CD4-positive, alpha-beta T cell treated with Interferon gamma for 1 hour (primary cell): ENCODE measurements around the gene FAM227A.

Source experiments
- DNase-seq: peaks from one replicate; pipeline ENCODE4 v3.0.0-alpha.2; 2020

Gene FAM227A

GRCh38 chr22:38656256-38657044, at the start of gene FAM227A, which contains the start of gene CBY1:
Gene FAM227A (minus strand): TSS chr22:38656392. CDS start chr22:38650168, 6,224 bp downstream.
Gene CBY1 (plus strand): TSS chr22:38656638. CDS start chr22:38668055, 11,417 bp downstream.
- peak; percentile 82 for DNase-seq

GRCh38 chr22:38705235-38706100, 49.3 kb upstream of the FAM227A start, which contains the start of gene GTPBP1:
Gene GTPBP1 (plus strand): TSS chr22:38705944. CDS start chr22:38705956, 12 bp downstream.
- DNase-seq: peak; percentile 100

GRCh38 chr22:38704654-38705234, 48.6 kb upstream of the FAM227A start:
- DNase-seq: no peak

- DNase-seq: peak; percentile 97
Observed at GRCh38 chr22:38700789-38701628, 44.8 kb upstream of the FAM227A start, which contains the start of gene JOSD1. Gene JOSD1 (minus strand): TSS chr22:38700943. CDS start chr22:38699987, 956 bp downstream.

GRCh38 chr22:38700270-38700788, 44.1 kb upstream of the FAM227A start:
- no peak for DNase-seq

- no peak for DNase-seq
Observed at GRCh38 chr22:38699784-38700183, 43.6 kb upstream of the FAM227A start.

GRCh38 chr22:38699143-38699542, 43.0 kb upstream of the FAM227A start:
- DNase-seq: no peak

GRCh38 chr22:38698407-38699094, 42.4 kb upstream of the FAM227A start:
- DNase-seq: no peak

GRCh38 chr22:38697425-38698089, 41.4 kb upstream of the FAM227A start:
- no peak for DNase-seq

GRCh38 chr22:38696606-38697424, 40.6 kb upstream of the FAM227A start:
- DNase-seq: peak; percentile 26

- DNase-seq: no peak
Observed at GRCh38 chr22:38694940-38695339, 38.7 kb upstream of the FAM227A start.

GRCh38 chr22:38694049-38694448, 37.9 kb upstream of the FAM227A start:
- DNase-seq: no peak

GRCh38 chr22:38689651-38690050, 33.5 kb upstream of the FAM227A start:
- no peak for DNase-seq

GRCh38 chr22:38685761-38686160, 29.6 kb upstream of the FAM227A start:
- DNase-seq: no peak

GRCh38 chr22:38684895-38685294, 28.7 kb upstream of the FAM227A start:
- DNase-seq: no peak

GRCh38 chr22:38681582-38682335, 25.6 kb upstream of the FAM227A start, which contains the start of gene TOMM22:
Gene TOMM22 (plus strand): TSS chr22:38681957. CDS start chr22:38681979, 22 bp downstream.
- peak; percentile 85 for DNase-seq

- DNase-seq: no peak
Observed at GRCh38 chr22:38675833-38676232, 19.6 kb upstream of the FAM227A start.

- DNase-seq: no peak
Observed at GRCh38 chr22:38674888-38675287, 18.7 kb upstream of the FAM227A start.
